Measurements from ENCODE around the gene LGI4. TPM values are rescaled to one million over a fixed set of nuclear protein-coding genes. Genes with fewer than 3 reads are reported as not detected.

Gene LGI4
- polyA plus RNA-seq (ENCODE audit: insufficient read length), result 13.2 TPM

GRCh38 chr19:35134601-35135242 is at the start of gene LGI4:
LGI4 (minus strand) TSS chr19:35135059; CDS start chr19:35134680, 379 bp downstream.
- no peak for DNase-seq

DNA sequence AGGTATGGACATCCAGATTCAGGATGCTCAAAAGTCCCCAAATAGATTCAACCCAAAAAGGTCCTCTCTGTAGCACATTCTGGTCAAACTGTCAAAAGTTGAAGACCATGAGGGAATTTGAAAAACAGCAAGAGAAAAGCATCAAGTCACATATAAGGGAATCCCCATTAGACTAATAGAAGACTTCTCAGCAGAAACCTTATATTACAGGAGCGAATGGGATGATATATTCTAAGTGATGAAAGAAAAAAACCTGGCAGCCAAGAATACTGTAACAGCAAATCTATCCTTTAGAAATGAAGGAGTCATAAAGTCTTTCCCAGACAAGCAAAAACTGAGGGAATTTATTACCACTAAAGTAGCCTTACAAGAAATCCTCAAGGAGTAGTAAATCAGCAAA is 49.4 kb upstream of the LGI4 start:
- DNase-seq, result no peak

DNA sequence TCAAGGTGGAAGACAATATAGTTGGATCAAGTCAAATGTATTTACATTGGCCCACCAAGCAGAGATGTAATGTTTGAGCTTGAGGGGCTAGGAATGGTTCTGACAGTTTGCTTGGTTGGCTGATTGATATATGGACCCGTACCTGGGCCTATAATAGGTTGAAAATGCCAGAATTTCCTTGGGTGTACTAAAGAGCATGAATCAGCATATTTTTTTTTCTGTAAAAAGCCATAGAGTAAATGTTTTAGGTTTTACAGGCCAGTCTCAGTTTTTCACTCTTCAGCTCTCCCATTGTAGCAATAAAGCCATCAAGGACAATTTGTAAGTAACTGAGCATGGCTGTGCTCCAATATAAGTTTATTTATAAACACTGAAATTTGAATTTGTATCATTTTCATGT is 46.5 kb upstream of the LGI4 start:
- no peak for DNase-seq

DNA sequence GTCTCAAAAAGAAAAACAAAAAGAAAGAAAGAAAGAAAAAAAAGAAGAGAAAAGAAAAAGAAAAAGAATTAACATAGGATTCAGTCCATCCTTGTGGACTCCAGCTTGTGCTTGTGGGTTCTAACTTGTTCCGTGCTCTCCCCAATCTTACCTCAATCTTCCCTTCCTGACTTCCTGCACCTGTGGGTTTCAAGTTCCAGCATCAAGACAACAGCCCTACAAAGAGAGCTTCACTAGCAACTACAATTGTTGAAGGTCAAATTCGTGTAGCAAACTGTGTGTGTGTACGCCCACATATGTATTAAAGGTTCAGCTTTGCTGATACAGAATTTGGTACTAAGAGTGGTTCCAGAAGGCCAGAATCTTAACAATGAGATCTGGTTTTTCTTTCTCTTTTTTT is 45.0 kb upstream of the LGI4 start:
- DNase-seq, result no peak

- DNase-seq, result no peak
Measured at GRCh38 chr19:35178701-35179100, 43.8 kb upstream of the LGI4 start.

DNA sequence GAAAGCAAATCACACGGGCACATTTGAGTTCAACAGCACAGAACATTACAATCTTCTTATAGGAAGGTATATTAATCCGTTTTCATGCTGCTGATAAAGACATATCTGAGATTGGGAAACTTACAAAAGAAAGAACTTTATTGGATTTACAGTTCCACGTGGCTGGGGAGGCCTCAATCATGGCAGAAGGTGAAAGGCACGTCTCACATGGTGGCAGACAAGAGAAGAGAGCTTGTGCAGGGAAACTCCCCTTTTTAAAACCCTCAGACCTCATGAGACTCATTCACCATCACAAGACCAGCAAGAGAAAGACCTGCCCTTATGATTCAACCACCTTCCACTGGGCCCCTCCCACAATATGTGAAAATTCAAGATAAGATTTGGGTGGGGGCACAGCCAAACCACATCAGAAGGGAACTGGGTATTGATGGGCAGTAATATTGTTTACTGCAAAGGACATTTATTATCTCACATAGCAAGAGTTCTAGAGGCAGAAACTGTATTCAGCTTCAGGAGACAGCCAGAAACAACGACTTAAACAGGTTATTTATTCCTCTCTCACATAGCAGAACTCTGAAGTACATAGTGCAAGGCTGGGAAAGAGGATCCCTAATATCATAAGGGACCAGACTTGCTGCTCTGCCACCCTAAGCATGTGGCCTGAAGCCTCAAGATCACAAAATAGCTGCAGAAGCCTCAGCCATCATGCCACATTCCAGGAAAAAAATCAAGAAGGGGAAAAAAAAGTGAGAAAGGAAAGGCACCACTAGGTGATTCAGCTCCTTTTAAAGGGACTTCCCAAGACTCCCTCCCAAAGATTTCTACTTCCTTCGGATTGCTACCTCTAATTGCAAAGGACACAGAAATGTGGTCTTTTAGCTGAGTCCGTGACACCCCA is 42.8 kb upstream of the LGI4 start:
- DNase-seq, result no peak

- DNase-seq, result no peak
Measured at GRCh38 chr19:35176181-35176570, 41.3 kb upstream of the LGI4 start.

DNA sequence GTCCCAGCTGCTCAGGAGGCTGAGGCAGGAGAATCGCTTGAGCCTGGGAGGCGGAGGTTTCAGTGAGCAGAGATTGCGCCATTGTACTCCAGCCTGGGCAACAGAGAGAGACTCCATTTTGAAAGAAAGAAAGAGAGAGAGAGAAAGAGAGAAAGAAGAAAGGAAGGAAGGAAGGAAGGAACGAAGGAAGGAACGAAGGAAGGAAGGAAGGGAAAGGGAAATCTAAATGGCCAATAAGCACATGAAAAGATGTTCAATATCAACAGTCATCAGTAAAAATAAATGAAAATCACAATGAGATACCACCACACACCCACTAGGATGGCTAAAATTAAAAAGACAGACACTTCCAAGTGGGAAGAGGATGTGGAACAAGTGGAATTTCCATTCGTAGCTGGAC is 39.4 kb upstream of the LGI4 start:
- DNase-seq, result no peak

GRCh38 chr19:35171730-35172129 is 36.9 kb upstream of the LGI4 start:
- DNase-seq, result no peak

- no peak for DNase-seq
Measured at GRCh38 chr19:35170359-35171061, 35.7 kb upstream of the LGI4 start.

GRCh38 chr19:35169221-35169995 is 34.5 kb upstream of the LGI4 start:
- no peak for DNase-seq

DNA sequence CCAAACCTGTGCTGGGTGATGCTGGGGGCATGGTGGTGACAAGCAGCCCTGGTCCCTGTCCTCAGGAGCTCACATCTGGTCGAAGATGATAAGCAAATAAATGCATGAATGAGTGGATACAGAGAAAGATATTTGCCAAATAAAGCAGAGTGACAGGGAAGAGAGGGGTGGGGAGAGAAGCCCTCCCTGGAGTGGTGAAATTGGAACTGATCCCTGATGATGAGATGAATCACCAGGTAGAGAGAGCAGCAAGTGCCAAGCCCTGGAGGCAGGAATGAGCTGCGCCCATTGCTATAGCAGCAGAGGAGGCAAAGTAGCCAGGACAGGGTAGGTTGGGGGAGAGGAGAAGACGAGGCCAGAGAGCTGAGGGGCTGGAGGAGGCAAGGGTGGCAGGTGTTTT is 33.3 kb upstream of the LGI4 start:
- DNase-seq, result no peak

DNA sequence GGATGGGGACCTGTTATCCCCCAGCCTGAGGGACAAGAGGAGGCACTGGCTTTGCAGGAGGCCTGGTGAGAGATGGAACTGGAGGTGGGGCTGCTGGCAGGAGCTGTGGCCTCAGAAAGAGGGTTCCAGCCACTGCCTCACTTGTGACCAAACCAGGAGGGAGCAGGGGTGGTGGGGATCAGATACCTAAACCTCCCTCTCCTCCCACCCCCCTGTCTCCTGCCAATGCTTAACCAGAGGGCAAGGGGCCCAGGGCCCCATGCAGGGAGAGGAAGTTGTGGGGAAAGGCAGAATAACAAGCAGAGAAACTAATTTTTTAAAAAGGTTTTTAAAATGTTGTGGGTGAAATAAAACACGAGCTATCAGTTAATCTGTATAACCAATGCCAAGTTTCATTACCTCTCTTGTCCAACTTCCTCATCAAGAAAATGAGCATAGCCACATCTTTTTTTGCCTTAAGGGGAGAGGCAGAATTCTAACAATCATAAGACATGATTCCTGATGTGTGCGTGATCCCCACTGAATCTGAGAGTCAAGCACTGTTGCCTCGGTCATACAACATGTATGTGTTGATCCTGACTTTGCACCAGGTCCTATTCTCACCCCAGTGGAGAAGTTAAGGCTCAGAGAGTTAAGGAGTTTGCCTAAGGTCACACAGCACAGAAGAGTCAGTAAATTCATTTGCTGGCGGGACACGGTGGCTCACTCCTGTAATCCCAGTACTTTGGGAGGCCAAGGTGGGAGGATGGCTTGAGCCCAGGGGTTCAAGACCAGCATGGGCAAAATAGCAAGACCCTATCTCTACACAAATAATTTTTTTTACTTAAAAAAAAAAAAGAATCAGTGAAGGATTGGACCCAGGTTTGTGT is 32.6 kb upstream of the LGI4 start:
- DNase-seq, result no peak

DNA sequence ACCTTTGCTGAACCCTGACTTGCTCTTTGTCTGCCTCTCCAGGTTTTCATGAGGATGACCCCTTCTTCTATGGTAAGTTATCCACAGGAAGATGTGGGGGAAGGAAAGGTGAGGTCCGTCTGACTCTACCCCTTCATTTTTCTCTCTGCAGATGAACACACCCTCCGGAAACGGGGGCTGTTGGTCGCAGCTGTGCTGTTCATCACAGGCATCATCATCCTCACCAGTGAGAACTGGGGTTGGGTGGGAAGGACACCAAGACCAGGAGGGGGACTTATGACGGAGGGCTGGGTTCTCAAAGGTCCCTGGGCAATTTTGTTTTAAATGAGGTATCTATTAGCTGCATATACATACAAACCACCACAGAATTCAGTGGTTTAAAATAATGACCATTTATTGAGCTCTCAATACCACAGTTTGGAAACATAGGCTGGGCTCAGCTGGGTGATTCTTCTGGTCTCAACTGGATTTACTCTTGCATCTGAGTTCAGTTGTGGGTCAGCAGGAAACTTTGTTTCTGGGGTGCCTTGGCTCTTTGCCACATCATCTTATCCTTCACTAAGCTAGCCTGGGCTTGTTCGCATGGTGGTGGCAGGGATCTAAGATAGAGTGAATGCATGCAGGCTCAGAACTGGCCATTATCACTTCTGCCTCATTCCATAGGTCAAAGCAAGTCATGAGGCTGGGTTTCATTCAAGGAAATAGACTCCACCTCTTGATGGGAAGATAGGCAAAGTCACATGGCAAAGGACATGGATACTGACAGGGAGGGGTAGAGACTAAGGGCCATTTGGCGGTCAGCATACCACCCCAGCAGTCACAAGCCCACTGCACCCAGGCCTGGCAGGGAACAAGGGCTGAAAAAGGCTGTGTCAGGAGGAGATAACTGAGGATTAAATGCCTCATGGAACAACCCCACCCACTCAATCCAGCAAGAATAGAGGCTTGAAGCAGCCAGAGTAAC is 31.5 kb upstream of the LGI4 start:
- DNase-seq, result no peak

- no peak for DNase-seq
Measured at GRCh38 chr19:35165200-35166058, 30.6 kb upstream of the LGI4 start.

DNA sequence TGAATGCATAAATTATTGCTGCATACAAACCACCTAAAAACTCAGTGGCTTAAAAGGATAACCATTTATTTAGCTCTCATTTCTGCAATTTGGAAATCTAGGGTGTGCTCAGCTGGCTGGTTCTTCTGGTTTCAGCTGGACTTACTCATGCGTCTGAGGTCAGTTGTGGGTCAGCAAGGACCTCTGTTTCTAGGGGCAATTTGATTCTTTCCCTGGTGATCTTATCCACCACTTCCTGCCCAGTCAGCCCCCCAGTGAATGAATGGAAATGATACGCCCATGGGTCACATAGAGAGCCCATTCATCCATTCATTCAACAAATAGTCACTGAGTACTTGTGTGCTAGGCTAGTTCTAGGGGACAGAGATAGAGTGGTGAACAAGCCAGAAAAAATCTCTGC is 29.6 kb upstream of the LGI4 start:
- DNase-seq, result no peak

DNA sequence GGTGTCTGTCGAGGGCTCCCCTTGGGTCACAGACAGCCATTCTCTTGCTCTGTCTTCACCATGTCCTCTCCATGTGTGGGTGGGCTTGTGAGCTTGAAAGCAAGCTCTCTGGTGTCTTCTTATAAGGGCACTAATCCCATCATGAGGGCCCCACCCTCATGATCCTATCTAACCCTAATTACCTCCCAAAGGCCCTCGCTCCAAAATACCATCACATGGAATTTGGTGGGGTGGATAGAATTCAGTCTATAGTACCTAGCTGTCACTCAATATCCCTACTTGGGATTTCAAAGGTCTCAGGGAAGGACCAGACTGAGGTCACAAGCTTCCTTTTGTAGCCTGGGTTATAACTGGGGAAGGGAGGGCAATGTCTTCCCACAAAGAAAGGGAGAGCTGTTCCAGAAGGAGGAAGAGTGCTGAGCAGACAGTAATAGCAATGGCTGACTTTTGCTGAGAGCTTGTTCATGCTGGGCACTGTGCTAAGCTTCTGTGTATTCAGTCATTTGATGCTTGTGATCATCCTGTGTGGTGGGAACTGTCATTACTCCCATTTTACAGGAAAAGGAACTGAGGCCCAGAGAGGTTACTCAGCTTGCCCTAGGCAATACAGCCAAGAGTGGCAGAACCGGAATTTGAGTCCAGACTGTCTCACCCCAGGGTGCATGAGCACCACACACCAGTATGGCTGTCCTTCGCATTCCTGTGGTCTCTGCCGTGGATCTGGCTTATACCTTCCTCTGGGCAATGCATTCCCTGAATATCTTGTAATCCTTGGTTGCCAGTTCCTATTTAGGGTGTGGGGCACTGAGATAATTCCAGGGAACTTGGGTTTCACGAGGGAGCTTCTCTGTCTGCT is 27.8 kb upstream of the LGI4 start:
- DNase-seq, result no peak

DNA sequence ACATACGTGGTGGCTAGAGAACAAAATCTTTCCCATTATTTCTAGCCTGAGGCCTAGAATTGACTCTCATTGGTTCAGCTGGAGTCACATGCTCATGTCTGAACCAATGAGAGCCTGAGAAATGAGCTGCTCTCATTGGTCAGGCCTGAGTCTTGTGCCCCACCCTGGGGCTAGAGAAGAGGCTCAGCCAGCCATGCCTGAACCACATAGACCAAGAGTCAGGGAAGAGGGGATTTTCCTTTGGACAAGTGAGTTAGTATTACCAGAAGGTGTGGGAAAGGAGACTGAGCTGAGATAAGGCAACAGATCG is 26.5 kb upstream of the LGI4 start:
- DNase-seq, result no peak

Measured in hindlimb muscle (tissue), 1 donor.